ENCODE results near the gene LHFPL3. TPM values are rescaled to one million over a fixed set of nuclear protein-coding genes. Genes with fewer than 3 reads are reported as not detected.

LHFPL3 gene
- polyA plus RNA-seq, 2 of the 4 experiments (the other 2 are of a cell fraction) = not detected

DNA sequence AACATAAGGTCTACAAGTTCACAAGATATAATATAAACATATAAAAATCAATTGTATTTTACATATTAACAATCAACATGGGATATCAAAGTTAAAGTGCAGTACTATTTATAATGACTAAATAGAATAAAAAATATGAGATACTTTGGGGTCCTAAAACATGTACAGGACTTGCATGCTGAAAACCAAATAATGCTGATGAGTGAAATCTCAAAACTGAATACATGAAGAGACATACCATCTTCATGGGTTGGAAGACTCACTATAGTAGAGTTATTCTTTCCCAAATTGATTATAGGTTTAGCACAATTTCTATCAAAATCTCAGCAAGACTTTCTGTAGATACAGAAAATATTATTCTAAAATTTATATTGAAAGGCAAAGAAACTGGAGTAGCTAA is 181.5 kb downstream of the LHFPL3 start:
- ATAC-seq = no peak
- peak; percentile 6 for TF ChIP-seq MAFK (IDR thresholded peaks at IDR 0.05; ENCODE audit: partially characterized antibody)
- TF ChIP-seq HOXA7 (CRISPR knock-in tag; IDR thresholded peaks at IDR 0.05) = no peak
- ChIA-PET CTCF (no interaction called here), POLR2A (no interaction called here)
- Histone ChIP-seq H3K4me3 (no peak overlapping the region), H3K4me2 (no peak overlapping the region), H3K9me3 (no peaks in the 10 kb centered on the region), H3K27ac (no peak overlapping the region), H3K4me1 (no peaks in the 10 kb centered on the region)
- DNase-seq (ENCODE audit: low read depth in 1 of 2, low spot score in 1 of 2) = no peak
- FAIRE-seq = no peak

- ChIA-PET POLR2A (no interaction called here), CTCF (interaction anchor here (0.6 kb wide), 1 partner anchor 54 kb away, joined by 5 read pairs; no protein-coding TSS in a partner anchor)
- ATAC-seq = no peak
- Histone ChIP-seq H3K4me2 (no peak overlapping the region), H3K4me1 (no peaks in the 10 kb centered on the region), H3K27ac (no peak overlapping the region), H3K4me3 (no peak overlapping the region), H3K9me3 (no peaks in the 10 kb centered on the region)
- FAIRE-seq = no peak
- DNase-seq (ENCODE audit: low read depth in 1 of 2, low spot score in 1 of 2) = no peak
- TF ChIP-seq NFE2L2 (conservative IDR thresholded peaks at IDR 0.05; ENCODE audit: low read length) (no peak), JUNB (IDR thresholded peaks at IDR 0.05) (no peak), TP53 (CRISPR knock-in tag; IDR thresholded peaks at IDR 0.05) (no peak), PBX3 (IDR thresholded peaks at IDR 0.05) (no peak), RARB (CRISPR knock-in tag; IDR thresholded peaks at IDR 0.05) (no peak), ESRRA (IDR thresholded peaks at IDR 0.05; ENCODE audit: borderline replicate concordance, low read length) (no peak), ZC3H11A (IDR thresholded peaks at IDR 0.05) (no peak), FOSL2 (IDR thresholded peaks at IDR 0.05) (no peak), FOSL2 (CRISPR knock-in tag; IDR thresholded peaks at IDR 0.05) (no peak), REST (IDR thresholded peaks at IDR 0.05) (no peak)
- TF ChIP-seq, protein P1, sequence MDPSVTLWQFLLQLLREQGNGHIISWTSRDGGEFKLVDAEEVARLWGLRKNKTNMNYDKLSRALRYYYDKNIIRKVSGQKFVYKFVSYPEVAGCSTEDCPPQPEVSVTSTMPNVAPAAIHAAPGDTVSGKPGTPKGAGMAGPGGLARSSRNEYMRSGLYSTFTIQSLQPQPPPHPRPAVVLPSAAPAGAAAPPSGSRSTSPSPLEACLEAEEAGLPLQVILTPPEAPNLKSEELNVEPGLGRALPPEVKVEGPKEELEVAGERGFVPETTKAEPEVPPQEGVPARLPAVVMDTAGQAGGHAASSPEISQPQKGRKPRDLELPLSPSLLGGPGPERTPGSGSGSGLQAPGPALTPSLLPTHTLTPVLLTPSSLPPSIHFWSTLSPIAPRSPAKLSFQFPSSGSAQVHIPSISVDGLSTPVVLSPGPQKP (IDR thresholded peaks at IDR 0.05; ENCODE audit: low read depth, low read length) = no peak
- whole genome bisulfite sequencing (ENCODE audit: missing lambda C conversion rate) = 78% methylated on average over 3 of the region's 3 CpGs
Observed at GRCh38 chr7:104524853-104525252, 196.4 kb downstream of the LHFPL3 start.

- ChIA-PET POLR2A (no interaction called here), CTCF (interaction anchor here (0.6 kb wide), 1 partner anchor 114 kb away, joined by 4 read pairs; no protein-coding TSS in a partner anchor)
- ATAC-seq = no peak
- DNase-seq (ENCODE audit: low read depth in 1 of 2, low spot score in 1 of 2) = no peak
- no peak overlapping the region for H3K4me3 ChIP-seq
- TF ChIP-seq PBX3 (IDR thresholded peaks at IDR 0.05) (no peak), HEYL (CRISPR knock-in tag; IDR thresholded peaks at IDR 0.05) (no peak), RARB (CRISPR knock-in tag; IDR thresholded peaks at IDR 0.05) (no peak), HES2 (IDR thresholded peaks at IDR 0.05) (no peak), SREBF2 (IDR thresholded peaks at IDR 0.05) (no peak), HOXB5 (CRISPR knock-in tag; IDR thresholded peaks at IDR 0.05) (no peak), EHF (CRISPR knock-in tag; IDR thresholded peaks at IDR 0.05) (no peak), ZSCAN20 (CRISPR knock-in tag; IDR thresholded peaks at IDR 0.05) (no peak), KDM5A (IDR thresholded peaks at IDR 0.05) (no peak), ESRRA (IDR thresholded peaks at IDR 0.05; ENCODE audit: borderline replicate concordance, low read length) (no peak), ZC3H11A (IDR thresholded peaks at IDR 0.05) (no peak), CBX8 (IDR thresholded peaks at IDR 0.05) (no peak)
- TF ChIP-seq, protein P2, sequence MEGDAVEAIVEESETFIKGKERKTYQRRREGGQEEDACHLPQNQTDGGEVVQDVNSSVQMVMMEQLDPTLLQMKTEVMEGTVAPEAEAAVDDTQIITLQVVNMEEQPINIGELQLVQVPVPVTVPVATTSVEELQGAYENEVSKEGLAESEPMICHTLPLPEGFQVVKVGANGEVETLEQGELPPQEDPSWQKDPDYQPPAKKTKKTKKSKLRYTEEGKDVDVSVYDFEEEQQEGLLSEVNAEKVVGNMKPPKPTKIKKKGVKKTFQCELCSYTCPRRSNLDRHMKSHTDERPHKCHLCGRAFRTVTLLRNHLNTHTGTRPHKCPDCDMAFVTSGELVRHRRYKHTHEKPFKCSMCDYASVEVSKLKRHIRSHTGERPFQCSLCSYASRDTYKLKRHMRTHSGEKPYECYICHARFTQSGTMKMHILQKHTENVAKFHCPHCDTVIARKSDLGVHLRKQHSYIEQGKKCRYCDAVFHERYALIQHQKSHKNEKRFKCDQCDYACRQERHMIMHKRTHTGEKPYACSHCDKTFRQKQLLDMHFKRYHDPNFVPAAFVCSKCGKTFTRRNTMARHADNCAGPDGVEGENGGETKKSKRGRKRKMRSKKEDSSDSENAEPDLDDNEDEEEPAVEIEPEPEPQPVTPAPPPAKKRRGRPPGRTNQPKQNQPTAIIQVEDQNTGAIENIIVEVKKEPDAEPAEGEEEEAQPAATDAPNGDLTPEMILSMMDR (IDR thresholded peaks at IDR 0.05) = no peak
- FAIRE-seq = no peak
- H3K4me2 ChIP-seq = no peak overlapping the region
- H3K27ac ChIP-seq = no peak overlapping the region
- H3K9me3 ChIP-seq = no peaks in the 10 kb centered on the region
- no peaks in the 10 kb centered on the region for H3K4me1 ChIP-seq
Observed at GRCh38 chr7:104528142-104528541, 199.7 kb downstream of the LHFPL3 start.
